Mesodermal cell (in vitro differentiated cells): Measurements from ENCODE around the gene TARS3.
A peak's percentile ranks its signal among the peaks of the same experiment; 100 is the strongest.

ENCODE experiments used
- H3K27ac ChIP-seq: 2 replicates; pipeline ENCODE4 v1.7.0; 2013; ENCODE audit warnings: mild to moderate bottlenecking, low read depth, low read length, moderate library complexity; ENCODE audit not compliant: severe bottlenecking
- H3K36me3 ChIP-seq: 2 replicates; pipeline ENCODE4 v1.7.1; 2013; ENCODE audit warnings: mild to moderate bottlenecking, low read length, moderate library complexity; ENCODE audit not compliant: control insufficient read depth, insufficient read depth
- H3K4me1 ChIP-seq: one replicate; pipeline ENCODE4 v1.7.1; 2013; ENCODE audit warnings: mild to moderate bottlenecking, low read length; ENCODE audit not compliant: insufficient read depth, control insufficient read depth, poor library complexity, severe bottlenecking
- H3K4me3 ChIP-seq: 2 replicates; pipeline ENCODE4 v1.7.0; 2013; ENCODE audit warnings: low read length, control low read depth, mild to moderate bottlenecking; ENCODE audit not compliant: insufficient read depth, poor library complexity, severe bottlenecking; ENCODE audit errors: extremely low read depth
- H3K9me3 ChIP-seq: 2 replicates; pipeline ENCODE4 v1.7.1; 2013; ENCODE audit warnings: mild to moderate bottlenecking, low read length, moderate library complexity; ENCODE audit not compliant: control insufficient read depth
- WGBS, 2 experiments: methylation state at CpG; one replicate each; pipeline ENCODE4 v1.1.5; 2013; ENCODE audit warnings: missing lambda C conversion rate in 2 of 2; ENCODE audit not compliant: insufficient coverage in 2 of 2; 5-methylcytosine and 5-hydroxymethylcytosine counted together

Gene TARS3

GRCh38 chr15:101614761-101615160, 109.5 kb downstream of the TARS3 start:
- 94 to 96% methylated on average over 10 to 11 of the region's 11 CpGs for WGBS, 2 experiments
- H3K27ac ChIP-seq, result no peak overlapping the region
- no peaks in the 10 kb centered on the region for H3K36me3 ChIP-seq
- peaks cover 12% of the 10 kb centered on the region for H3K4me1 ChIP-seq
- H3K4me3 ChIP-seq, result no peak overlapping the region
- no peaks in the 10 kb centered on the region for H3K9me3 ChIP-seq

- no peaks in the 10 kb centered on the region for H3K36me3 ChIP-seq
- H3K4me3 ChIP-seq, result no peak overlapping the region
- H3K27ac ChIP-seq, result peak overlapping the region; percentile 23
- H3K4me1 ChIP-seq, result peaks cover 12% of the 10 kb centered on the region
- whole genome bisulfite sequencing, 2 experiments, result 88 to 95% methylated on average over 12 of the region's 14 CpGs
- no peaks in the 10 kb centered on the region for H3K9me3 ChIP-seq
Measured at GRCh38 chr15:101614001-101614585, 110.2 kb downstream of the TARS3 start.

GRCh38 chr15:101613130-101614000, 110.9 kb downstream of the TARS3 start:
- peaks cover 12% of the 10 kb centered on the region for H3K4me1 ChIP-seq
- WGBS, 2 experiments, result 87 to 89% methylated on average over 16 to 18 of the region's 20 CpGs
- H3K4me3 ChIP-seq, result no peak overlapping the region
- H3K9me3 ChIP-seq, result no peaks in the 10 kb centered on the region
- no peak overlapping the region for H3K27ac ChIP-seq
- H3K36me3 ChIP-seq, result no peaks in the 10 kb centered on the region

- peaks cover 10% of the 10 kb centered on the region for H3K4me1 ChIP-seq
- H3K27ac ChIP-seq, result no peak overlapping the region
- no peaks in the 10 kb centered on the region for H3K36me3 ChIP-seq
- H3K4me3 ChIP-seq, result no peak overlapping the region
- WGBS, 2 experiments, result 90 to 91% methylated on average over 7 to 9 of the region's 11 CpGs
- no peaks in the 10 kb centered on the region for H3K9me3 ChIP-seq
Measured at GRCh38 chr15:101612676-101613075, 111.6 kb downstream of the TARS3 start.

- Histone ChIP-seq H3K27ac (no peak overlapping the region), H3K36me3 (no peaks in the 10 kb centered on the region)
- whole genome bisulfite sequencing, 2 experiments, result 88 to 94% methylated on average over 3 to 9 of the region's 10 CpGs
Measured at GRCh38 chr15:101611580-101612299, 112.5 kb downstream of the TARS3 start.

GRCh38 chr15:101611007-101611406, 113.3 kb downstream of the TARS3 start:
- Histone ChIP-seq H3K4me3 (no peak overlapping the region), H3K27ac (no peak overlapping the region), H3K9me3 (no peaks in the 10 kb centered on the region), H3K4me1 (peaks cover 3% of the 10 kb centered on the region), H3K36me3 (no peaks in the 10 kb centered on the region)
- 83 to 90% methylated on average over 15 of the region's 15 CpGs for WGBS, 2 experiments

More at GRCh38 chr15:101611580-101612299, 112.5 kb downstream of the TARS3 start:
- H3K4me1 ChIP-seq, result peaks cover 9% of the 10 kb centered on the region
- H3K4me3 ChIP-seq, result no peak overlapping the region
- no peaks in the 10 kb centered on the region for H3K9me3 ChIP-seq

- Histone ChIP-seq H3K4me3 (no peak overlapping the region), H3K4me1 (no peaks in the 10 kb centered on the region), H3K36me3 (no peaks in the 10 kb centered on the region), H3K9me3 (no peaks in the 10 kb centered on the region), H3K27ac (no peak overlapping the region)
- WGBS, 2 experiments, result 86 to 90% methylated on average over 5 to 7 of the region's 8 CpGs
Measured at GRCh38 chr15:101610611-101611000, 113.7 kb downstream of the TARS3 start.

- H3K27ac ChIP-seq, result no peak overlapping the region
- H3K4me1 ChIP-seq, result no peaks in the 10 kb centered on the region
- no peak overlapping the region for H3K4me3 ChIP-seq
- WGBS, 2 experiments, result 92% methylated on average over 20 of the region's 23 CpGs
- H3K36me3 ChIP-seq, result no peaks in the 10 kb centered on the region
- H3K9me3 ChIP-seq, result no peaks in the 10 kb centered on the region
Measured at GRCh38 chr15:101609742-101610610, 114.3 kb downstream of the TARS3 start.

- H3K36me3 ChIP-seq, result no peaks in the 10 kb centered on the region
- H3K4me3 ChIP-seq, result no peak overlapping the region
- H3K9me3 ChIP-seq, result no peaks in the 10 kb centered on the region
- WGBS, 2 experiments, result 86 to 91% methylated on average over 9 of the region's 9 CpGs
- H3K4me1 ChIP-seq, result no peaks in the 10 kb centered on the region
- no peak overlapping the region for H3K27ac ChIP-seq
Measured at GRCh38 chr15:101608201-101608600, 116.1 kb downstream of the TARS3 start.

- H3K4me3 ChIP-seq, result no peak overlapping the region
- no peaks in the 10 kb centered on the region for H3K9me3 ChIP-seq
- H3K4me1 ChIP-seq, result no peaks in the 10 kb centered on the region
- 82% methylated on average over 2 of the region's 2 CpGs; no CpG with 5 or more reads in 1 of the 2 experiments for WGBS, 2 experiments
- H3K36me3 ChIP-seq, result no peaks in the 10 kb centered on the region
- H3K27ac ChIP-seq, result no peak overlapping the region
Measured at GRCh38 chr15:101607108-101607507, 117.2 kb downstream of the TARS3 start.
